Keratinocyte (primary cell): ENCODE measurements around the gene KCTD17. TPM values are rescaled to one million over a fixed set of nuclear protein-coding genes. Genes with fewer than 3 reads are reported as not detected.

Experiments
- DNase-seq: peaks from one replicate; pipeline ENCODE4 v3.0.0-alpha.2; 2011; ENCODE audit warnings: low read depth, missing footprints, low spot score
- FAIRE-seq: peaks from 2 replicates; lab custom pipeline; 2011; peaks lifted over from hg19 to GRCh38; lab: Jason Lieb, UNC
- H2AFZ ChIP-seq: 2 replicates; pipeline ENCODE4 v1.6.0; 2012; ENCODE audit warnings: low read length, control low read depth, inconsistent platforms; ENCODE audit not compliant: control insufficient read depth
- H3K27ac ChIP-seq: 2 replicates; pipeline ENCODE4 v1.5.1; 2011; ENCODE audit warnings: low read length; ENCODE audit not compliant: control insufficient read depth, insufficient read depth
- H3K27me3 ChIP-seq: 3 replicates; pipeline ENCODE4 v1.6.0; 2011; ENCODE audit warnings: low read length; ENCODE audit not compliant: control insufficient read depth, insufficient read depth; ENCODE audit errors: extremely low read depth
- H3K36me3 ChIP-seq, 2 experiments: 2 replicates in 1 of 2; 3 replicates in 1 of 2; pipeline ENCODE4 v1.5.1; 2011; ENCODE audit warnings: low read length in 2 of 2, mild to moderate bottlenecking in 1 of 2; ENCODE audit not compliant: control insufficient read depth in 2 of 2, insufficient read depth in 2 of 2; ENCODE audit errors: extremely low read depth in 1 of 2
- H3K4me1 ChIP-seq: 3 replicates; pipeline ENCODE4 v1.5.1; 2011; ENCODE audit warnings: low read length; ENCODE audit not compliant: control insufficient read depth, insufficient read depth; ENCODE audit errors: extremely low read depth
- H3K4me2 ChIP-seq: 3 replicates; pipeline ENCODE4 v1.6.0; 2011; ENCODE audit warnings: low read depth, low read length; ENCODE audit not compliant: control insufficient read depth, insufficient read depth; ENCODE audit errors: extremely low read depth
- H3K4me3 ChIP-seq, 3 experiments: fragments of 200-600 bp in 1 of 3; sonication (generic) in 1 of 3; 2 replicates in 2 of 3; 3 replicates in 1 of 3; pipeline ENCODE4 v1.5.1; 2011 to 2016; ENCODE audit warnings: low read length in 3 of 3, mild to moderate bottlenecking in 3 of 3, control low read depth in 2 of 3, inconsistent platforms in 1 of 3, low read depth in 1 of 3, mixed read lengths in 1 of 3, mixed run types in 1 of 3, moderate library complexity in 1 of 3; ENCODE audit not compliant: control insufficient read depth in 2 of 3, insufficient read depth in 2 of 3; ENCODE audit errors: extremely low read depth in 1 of 3
- H3K79me2 ChIP-seq: 2 replicates; pipeline ENCODE4 v1.6.0; 2012; ENCODE audit warnings: low read length; ENCODE audit not compliant: control insufficient read depth, insufficient read depth
- H3K9ac ChIP-seq: 3 replicates; pipeline ENCODE4 v1.6.0; 2011; ENCODE audit warnings: low read length; ENCODE audit not compliant: control insufficient read depth, insufficient read depth; ENCODE audit errors: extremely low read depth
- H3K9me1 ChIP-seq: 3 replicates; pipeline ENCODE4 v1.6.0; 2011; ENCODE audit warnings: low read length; ENCODE audit not compliant: control insufficient read depth, insufficient read depth; ENCODE audit errors: extremely low read depth
- H3K9me3 ChIP-seq: 2 replicates; pipeline ENCODE4 v1.5.1; 2012; ENCODE audit warnings: low read depth, low read length; ENCODE audit not compliant: control insufficient read depth
- H4K20me1 ChIP-seq: 3 replicates; pipeline ENCODE4 v1.6.0; 2011; ENCODE audit warnings: low read length; ENCODE audit not compliant: control insufficient read depth, insufficient read depth; ENCODE audit errors: extremely low read depth
- CTCF ChIP-seq, 3 experiments: IDR thresholded peaks in 1 of 3; conservative IDR thresholded peaks in 1 of 3; optimal IDR thresholded peaks in 1 of 3; 2 replicates in 2 of 3; 3 replicates in 1 of 3; pipeline versions ENCODE3 to v1.5.1; 2011; ENCODE audit warnings: low read length in 3 of 3, mild to moderate bottlenecking in 3 of 3, moderate library complexity in 2 of 3, control low read depth in 1 of 3, inconsistent platforms in 1 of 3; ENCODE audit not compliant: insufficient read depth in 2 of 3; ENCODE audit errors: extremely low read depth in 1 of 3
- EZH2 ChIP-seq: IDR thresholded peaks from one replicate; pipeline ENCODE4 v1.6.1; 2012; ENCODE audit warnings: inconsistent platforms, mild to moderate bottlenecking, low read length, moderate library complexity
- dilution Hi-C: fragments of 300-500 bp; cut with MboI; formaldehyde crosslinking; loops from one replicate; pipeline ENCODE4 v1.7.0; 2020; ENCODE audit warnings: low sequenced_read_pairs; ENCODE audit not compliant: extremely low pct_ligation_motif_present
- polyA plus RNA-seq, 5 experiments: library from polyadenylated mRNA; depleted of rRNA in 3 of 5; stranded (reverse) in 3 of 5; stranded (forward) in 1 of 5; unstranded in 1 of 5; fragments of >200 nt; gene quantifications; 1 replicate in 1 of 5; 2 replicates in 3 of 5; 3 replicates in 1 of 5; pipeline versions ENCODE4 v1.2.1 to v1.2.3, GENCODE V29; 2011 to 2012; ENCODE audit warnings: missing spikeins in 2 of 5, low read depth in 1 of 5, low replicate concordance in 1 of 5

The KCTD17 gene
- polyA plus RNA-seq, 1 donor (not counting 4 experiments of a cell fraction or from before 2014, with no cell fraction given) = 16.3 TPM

- DNase-seq (no peak), FAIRE-seq (no peak)
- Histone ChIP-seq H3K4me1 (peaks cover 8% of the 10 kb centered on the region), H3K4me3 (no peak overlapping the region), H3K36me3 (peaks cover 3% of the 10 kb centered on the region in 2 experiments), H3K9me3 (no peaks in the 10 kb centered on the region), H3K79me2 (peaks cover 8% of the 10 kb centered on the region), H3K9ac (no peak overlapping the region), H3K27me3 (no peaks in the 10 kb centered on the region), H4K20me1 (no peaks in the 10 kb centered on the region), H3K4me2 (no peak overlapping the region), H3K9me1 (no peaks in the 10 kb centered on the region), H2AFZ (no peak overlapping the region), H3K27ac (no peak overlapping the region)
- TF ChIP-seq EZH2 (no peak), CTCF (optimal IDR thresholded peaks at IDR 0.05 in 1 of 3, IDR thresholded peaks at IDR 0.05 in 1 of 3, conservative IDR thresholded peaks at IDR 0.05 in 1 of 3; ENCODE audit: extremely low read depth in 1 of 3, insufficient read depth in 2 of 3, low read length in 3 of 3) (no peak)
- dilution Hi-C loops = no loop called here
Observed at GRCh38 chr22:37017356-37017755, 34.2 kb upstream of the KCTD17 start.

- no peak overlapping the region for H3K27ac ChIP-seq
- H3K4me3 ChIP-seq = peak overlapping the region; percentile 81 to 86 (median 81)
- no peaks in the 10 kb centered on the region for H3K9me3 ChIP-seq
- H3K79me2 ChIP-seq = peaks cover 8% of the 10 kb centered on the region
- H3K4me2 ChIP-seq = peak overlapping the region; percentile 82
- no peaks in the 10 kb centered on the region for H4K20me1 ChIP-seq
- H3K4me1 ChIP-seq = peaks cover 8% of the 10 kb centered on the region
- peak overlapping the region; percentile 81 for H3K9ac ChIP-seq
- no peaks in the 10 kb centered on the region for H3K27me3 ChIP-seq
- DNase-seq = no peak
- H2AFZ ChIP-seq = no peak overlapping the region
- H3K36me3 ChIP-seq = peaks cover 3 to 7% of the 10 kb centered on the region in 2 experiments
- TF ChIP-seq EZH2 (no peak), CTCF (optimal IDR thresholded peaks at IDR 0.05 in 1 of 3, IDR thresholded peaks at IDR 0.05 in 1 of 3, conservative IDR thresholded peaks at IDR 0.05 in 1 of 3; ENCODE audit: extremely low read depth in 1 of 3, insufficient read depth in 2 of 3, low read length in 3 of 3) (no peak)
- H3K9me1 ChIP-seq = no peaks in the 10 kb centered on the region
- dilution Hi-C loops = no loop called here
- FAIRE-seq = no peak
Observed at GRCh38 chr22:37018086-37018814, 33.3 kb upstream of the KCTD17 start.
